PC-9 (cell line): ENCODE results near the gene ST7. TPM values are rescaled to one million over a fixed set of nuclear protein-coding genes. Genes with fewer than 3 reads are reported as not detected.

Experiments used
- BruUV-seq: library from RNA; stranded (reverse); fragments of 400-500 nt; replicated peaks from 2 replicates; lab custom pipeline; 2021; lab: Mats Ljungman, UMichigan
- CTCF ChIA-PET: fragments of 300-600 bp; sonication (Branson Sonifier 250); formaldehyde crosslinking; loops from one replicate; lab custom pipeline; 2022; ENCODE audit warnings: antibody characterized with exemption; lab: Charles Lee
- POLR2A ChIA-PET: fragments of 300-600 bp; sonication (Branson Sonifier 250); formaldehyde crosslinking; loops from one replicate; lab custom pipeline; 2022; ENCODE audit warnings: antibody characterized with exemption; ENCODE audit not compliant: unreplicated experiment; lab: Charles Lee
- DNase-seq, 2 experiments: peaks; one replicate each; pipeline versions ENCODE4 v3.0.0 to v3.0.0-alpha.2; 2015 to 2022; ENCODE audit warnings: mixed read lengths in 1 of 2
- H2AFZ ChIP-seq: fragments of 200-600 bp; sonication (generic); 2 replicates; pipeline ENCODE4 v1.8.1; 2017; ENCODE audit warnings: antibody characterized with exemption
- H3F3A ChIP-seq: fragments of 200-600 bp; sonication (generic); 2 replicates; pipeline ENCODE4 v1.8.1; 2017; ENCODE audit warnings: antibody characterized with exemption, mild to moderate bottlenecking, low read depth; ENCODE audit not compliant: insufficient read depth
- H3K27ac ChIP-seq: fragments of 200-600 bp; sonication (generic); 2 replicates; pipeline ENCODE4 v1.6.1; 2016; ENCODE audit warnings: mixed run types
- H3K27me3 ChIP-seq: fragments of 200-600 bp; sonication (generic); 2 replicates; pipeline ENCODE4 v1.6.1; 2016; ENCODE audit warnings: low read depth, mixed run types; ENCODE audit not compliant: insufficient read depth
- H3K36me3 ChIP-seq: fragments of 200-600 bp; sonication (generic); 2 replicates; pipeline ENCODE4 v1.6.1; 2016; ENCODE audit warnings: low read depth, mixed run types
- H3K4me1 ChIP-seq: fragments of 200-600 bp; sonication (generic); replicated peaks from 2 replicates; pipeline ENCODE4 v1.6.1; 2016; ENCODE audit warnings: mixed run types; ENCODE audit not compliant: insufficient read depth
- H3K4me2 ChIP-seq: fragments of 200-600 bp; sonication (generic); 2 replicates; pipeline ENCODE4 v1.6.1; 2017; ENCODE audit warnings: mixed run types
- H3K4me3 ChIP-seq: fragments of 200-600 bp; sonication (generic); 2 replicates; pipeline ENCODE4 v1.6.1; 2016; ENCODE audit warnings: mixed run types
- H3K79me2 ChIP-seq: fragments of 200-600 bp; sonication (generic); 2 replicates; pipeline ENCODE4 v1.6.1; 2017; ENCODE audit warnings: low read depth, mixed run types
- H3K9me2 ChIP-seq: fragments of 200-600 bp; sonication (generic); 2 replicates; pipeline ENCODE4 v1.8.1; 2017; ENCODE audit warnings: mild to moderate bottlenecking; ENCODE audit not compliant: insufficient read depth
- H3K9me3 ChIP-seq: fragments of 200-600 bp; sonication (generic); 2 replicates; pipeline ENCODE4 v1.8.1; 2016; ENCODE audit warnings: low read depth; ENCODE audit not compliant: insufficient read depth
- H4K20me1 ChIP-seq: fragments of 200-600 bp; sonication (generic); 2 replicates; pipeline ENCODE4 v1.8.1; 2017; ENCODE audit not compliant: insufficient read depth
- CTCF ChIP-seq: fragments of 200-600 bp; sonication (generic); conservative IDR thresholded peaks from 2 replicates; pipeline ENCODE4 v1.6.1; 2017; ENCODE audit warnings: mixed run types, antibody characterized with exemption, mild to moderate bottlenecking, moderate library complexity
- EZH2 ChIP-seq: fragments of 200-600 bp; sonication (generic); IDR thresholded peaks from 2 replicates; pipeline ENCODE4 v1.8.0; 2017; ENCODE audit warnings: antibody characterized with exemption, low read depth
- intact Hi-C: fragments of 100-400 bp; cut with micrococcal nuclease; formaldehyde crosslinking; loops from one replicate; pipeline ENCODE4 v1.10.0; 2022; ENCODE audit not compliant: unreplicated experiment
- total RNA-seq: library from RNA; stranded (reverse); gene quantifications from 2 replicates; pipeline ENCODE4 v1.2.3, GENCODE V29; 2021

Gene ST7
- total RNA-seq, 1 experiment from 2014 or later, result 25.8 TPM

GRCh38 chr7:117053432-117053831, 100.1 kb downstream of the ST7 start:
- H3K27me3 ChIP-seq, result no peaks in the 10 kb centered on the region
- no peaks in the 10 kb centered on the region for H3K9me2 ChIP-seq
- H3K4me2 ChIP-seq, result no peak overlapping the region
- 0 out of 2 replicates have a peak, but pooled peaks cover 6% of the 10 kb centered on the region for H3K79me2 ChIP-seq
- CTCF ChIA-PET, result no interaction called here
- no peak for DNase-seq
- H3K36me3 ChIP-seq, result no peaks in the 10 kb centered on the region
- H4K20me1 ChIP-seq, result no peaks in the 10 kb centered on the region; the same call in 1 of the 2 replicates
- TF ChIP-seq CTCF, result no peak
- no peak for TF ChIP-seq EZH2
- H3F3A ChIP-seq, result no peaks in the 10 kb centered on the region; the same call in 1 of the 2 replicates
- no TSS peak for BruUV-seq
- intact Hi-C loops, result no loop called here
- H3K4me1 ChIP-seq, result no peaks in the 10 kb centered on the region
- no peak overlapping the region for H3K27ac ChIP-seq
- POLR2A ChIA-PET, result interaction anchor here (0.5 kb wide), 2 partner anchors 19 to 156 kb away, joined by 4 read pairs; no protein-coding TSS in a partner anchor
- no peaks in the 10 kb centered on the region for H3K9me3 ChIP-seq
- H2AFZ ChIP-seq, result no peak overlapping the region
- no peak overlapping the region for H3K4me3 ChIP-seq

- Histone ChIP-seq H3K4me2 (no peak overlapping the region), H3K27ac (no peak overlapping the region)
Measured at GRCh38 chr7:117061751-117062150, 108.5 kb downstream of the ST7 start.

GRCh38 chr7:117062300-117062699, 109.0 kb downstream of the ST7 start:
- no TSS peak for BruUV-seq
- Histone ChIP-seq H4K20me1 (no peaks in the 10 kb centered on the region; the same call in none of the 2 replicates), H3K4me3 (no peak overlapping the region), H3K27ac (no peak overlapping the region), H2AFZ (no peak overlapping the region), H3K9me3 (no peaks in the 10 kb centered on the region), H3K36me3 (no peaks in the 10 kb centered on the region), H3K4me2 (no peak overlapping the region), H3K79me2 (no peaks in the 10 kb centered on the region), H3K27me3 (no peaks in the 10 kb centered on the region), H3K9me2 (no peaks in the 10 kb centered on the region), H3F3A (no peaks in the 10 kb centered on the region), H3K4me1 (no peaks in the 10 kb centered on the region)
- no peak for TF ChIP-seq CTCF
- TF ChIP-seq EZH2, result no peak
- POLR2A ChIA-PET, result interaction anchor here (0.8 kb wide), 1 partner anchor 19 kb away, joined by 6 read pairs; no protein-coding TSS in a partner anchor
- CTCF ChIA-PET, result no interaction called here
- intact Hi-C loops, result no loop called here
- no peak for DNase-seq

More at GRCh38 chr7:117061751-117062150, 108.5 kb downstream of the ST7 start:
- CTCF ChIA-PET, result no interaction called here
- 0 out of 2 replicates have a peak, but pooled peaks cover 1% of the 10 kb centered on the region for H3K79me2 ChIP-seq
- no peaks in the 10 kb centered on the region for H3F3A ChIP-seq
- H2AFZ ChIP-seq, result no peak overlapping the region
- no peaks in the 10 kb centered on the region for H3K4me1 ChIP-seq
- no TSS peak for BruUV-seq
- DNase-seq, result no peak
- H3K4me3 ChIP-seq, result no peak overlapping the region
- H3K9me2 ChIP-seq, result no peaks in the 10 kb centered on the region
- no peaks in the 10 kb centered on the region for H3K27me3 ChIP-seq
- TF ChIP-seq EZH2 (no peak), CTCF (no peak)
- intact Hi-C loops, result no loop called here
- H3K36me3 ChIP-seq, result no peaks in the 10 kb centered on the region
- POLR2A ChIA-PET, result interaction anchor here (0.8 kb wide), 1 partner anchor 19 kb away, joined by 6 read pairs; no protein-coding TSS in a partner anchor
- no peaks in the 10 kb centered on the region for H3K9me3 ChIP-seq
- no peaks in the 10 kb centered on the region; the same call in none of the 2 replicates for H4K20me1 ChIP-seq
